Pons (tissue), 1 donor: ENCODE measurements around the gene FLOT1.

Experiments used
- DNase-seq: peaks from one replicate; pipeline ENCODE4 v3.0.0-alpha.2; 2016; ENCODE audit warnings: low spot score

The FLOT1 gene

DNA sequence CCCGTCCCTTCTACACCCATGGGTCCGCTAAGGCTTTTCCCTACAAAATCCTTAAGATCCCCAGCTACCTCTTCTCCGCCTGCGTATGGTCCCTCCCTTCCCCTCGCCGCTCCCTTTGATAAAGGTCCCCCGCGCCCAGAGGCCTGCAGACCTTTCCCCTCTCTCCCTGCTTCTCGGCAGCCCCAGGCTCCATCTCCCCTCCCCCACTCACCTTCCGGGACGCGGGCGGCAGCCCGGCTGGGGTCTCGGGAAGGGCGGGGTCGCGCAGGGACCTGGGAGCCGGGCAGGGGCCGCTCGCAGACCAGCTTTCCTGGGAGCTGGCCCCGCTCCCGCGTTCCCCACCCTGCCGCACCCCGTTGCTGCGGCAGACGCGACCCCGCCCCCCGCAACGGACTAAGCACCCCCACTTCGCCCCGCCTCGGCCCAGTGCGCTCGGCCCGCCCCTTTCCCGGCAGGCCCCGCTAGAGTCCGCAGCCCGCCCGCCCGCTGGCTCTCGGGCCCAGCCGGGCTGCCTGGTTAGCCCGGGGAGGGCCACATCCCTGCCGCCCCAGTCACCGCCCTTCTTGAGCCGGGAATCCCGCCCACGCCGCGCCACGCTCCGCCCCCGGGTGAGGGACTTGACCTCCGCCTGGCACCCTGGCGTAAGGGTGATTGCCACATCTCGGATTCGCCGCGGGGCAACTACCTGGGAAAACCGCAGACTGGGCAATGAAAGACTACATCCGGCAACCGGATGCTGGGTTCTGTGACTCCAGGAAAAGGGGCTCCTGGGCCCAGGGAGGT is at the start of gene FLOT1:
TSS of gene FLOT1 (minus strand) at position 372 of the 783 bp plus-strand sequence. CDS start 498 bp downstream, outside the sequence.
- DNase-seq = peak; percentile 91

DNA sequence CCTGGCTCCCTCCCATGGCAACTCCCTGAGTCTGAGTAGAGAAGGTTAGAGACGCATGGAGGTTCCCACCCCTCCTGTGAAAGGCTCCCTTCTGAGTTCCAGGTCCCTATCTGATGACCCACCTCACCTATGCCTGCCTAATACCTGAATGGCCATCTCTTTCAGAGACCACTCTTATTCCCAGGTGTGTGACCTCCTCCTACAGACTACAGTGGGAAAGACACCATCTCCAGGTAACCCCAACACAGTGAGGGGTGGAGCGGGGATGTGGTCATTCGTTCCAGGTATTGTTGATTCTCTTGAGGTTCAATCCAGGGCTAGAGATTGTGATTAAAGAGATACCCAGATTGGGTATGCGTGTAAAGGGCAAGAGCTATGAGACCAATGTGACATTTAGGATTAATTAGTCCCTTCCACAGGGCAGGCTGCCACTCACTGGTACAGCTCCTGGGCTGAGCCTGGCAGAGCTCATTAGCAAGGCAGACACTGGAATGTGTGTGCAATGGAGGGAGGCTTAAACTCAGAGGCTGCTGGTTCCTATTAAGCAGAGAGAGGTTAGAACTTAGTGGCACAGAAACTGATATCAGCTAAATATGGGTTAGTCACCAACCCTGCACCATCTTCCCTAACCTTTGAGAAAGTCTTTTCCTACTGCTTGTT is 48.4 kb upstream of the FLOT1 start:
- DNase-seq = no peak

- DNase-seq = no peak
These were observed 47.1 kb upstream of the FLOT1 start for GRCh38 chr6:30789606-30790005.

DNA sequence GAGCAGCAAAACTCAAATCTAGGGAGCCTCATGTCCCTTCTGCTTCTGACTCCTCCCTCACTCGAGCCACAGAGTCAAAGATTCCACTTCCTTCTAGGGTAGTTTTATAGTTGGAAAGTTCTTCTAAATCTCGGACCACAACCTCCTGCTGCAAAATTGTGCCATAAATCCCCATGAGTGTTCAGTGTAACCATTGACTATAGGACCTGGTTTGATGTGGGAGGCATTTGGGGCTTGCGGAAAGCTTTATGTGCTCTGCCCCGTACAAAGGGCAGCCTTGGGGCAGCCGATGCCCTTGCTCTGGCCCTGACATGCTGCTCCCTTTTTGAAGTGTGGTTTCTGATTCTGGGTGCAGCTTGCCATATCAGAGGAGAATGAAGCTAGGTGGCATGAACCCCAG is 45.5 kb upstream of the FLOT1 start:
- DNase-seq = peak; percentile 68

DNA sequence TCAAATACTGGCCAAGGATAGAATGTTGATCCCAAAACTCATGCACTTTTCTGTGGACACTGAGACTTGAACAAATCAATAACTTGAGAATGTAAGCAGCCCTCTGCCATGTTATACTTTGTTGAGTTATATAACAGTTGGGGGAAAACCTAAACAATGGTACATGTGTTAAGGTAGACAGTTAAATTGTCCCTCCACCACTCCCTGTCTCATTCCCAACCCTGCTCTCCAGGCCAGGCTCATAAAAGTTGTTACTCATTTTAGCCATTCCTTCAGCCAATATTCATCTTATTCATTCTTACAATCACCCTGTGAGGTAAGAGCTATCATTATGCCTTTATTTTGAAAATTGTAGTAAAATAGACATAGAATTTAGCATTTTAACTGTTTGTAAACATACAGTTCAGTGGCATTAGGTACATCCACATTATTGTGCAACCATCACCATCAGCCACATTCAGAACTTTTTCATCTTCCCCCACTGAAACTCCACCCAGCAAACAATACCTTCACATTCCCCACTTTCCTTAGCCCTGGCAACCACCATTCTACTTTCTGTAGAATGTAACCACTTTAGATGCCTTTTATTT is 40.0 kb upstream of the FLOT1 start:
- no peak for DNase-seq

- peak; percentile 96 for DNase-seq
These were observed 39.4 kb upstream of the FLOT1 start for GRCh38 chr6:30781743-30782424.

GRCh38 chr6:30781395-30781742 is 38.9 kb upstream of the FLOT1 start:
- no peak for DNase-seq

- DNase-seq = no peak
These were observed 38.1 kb upstream of the FLOT1 start for GRCh38 chr6:30780642-30780920.

DNA sequence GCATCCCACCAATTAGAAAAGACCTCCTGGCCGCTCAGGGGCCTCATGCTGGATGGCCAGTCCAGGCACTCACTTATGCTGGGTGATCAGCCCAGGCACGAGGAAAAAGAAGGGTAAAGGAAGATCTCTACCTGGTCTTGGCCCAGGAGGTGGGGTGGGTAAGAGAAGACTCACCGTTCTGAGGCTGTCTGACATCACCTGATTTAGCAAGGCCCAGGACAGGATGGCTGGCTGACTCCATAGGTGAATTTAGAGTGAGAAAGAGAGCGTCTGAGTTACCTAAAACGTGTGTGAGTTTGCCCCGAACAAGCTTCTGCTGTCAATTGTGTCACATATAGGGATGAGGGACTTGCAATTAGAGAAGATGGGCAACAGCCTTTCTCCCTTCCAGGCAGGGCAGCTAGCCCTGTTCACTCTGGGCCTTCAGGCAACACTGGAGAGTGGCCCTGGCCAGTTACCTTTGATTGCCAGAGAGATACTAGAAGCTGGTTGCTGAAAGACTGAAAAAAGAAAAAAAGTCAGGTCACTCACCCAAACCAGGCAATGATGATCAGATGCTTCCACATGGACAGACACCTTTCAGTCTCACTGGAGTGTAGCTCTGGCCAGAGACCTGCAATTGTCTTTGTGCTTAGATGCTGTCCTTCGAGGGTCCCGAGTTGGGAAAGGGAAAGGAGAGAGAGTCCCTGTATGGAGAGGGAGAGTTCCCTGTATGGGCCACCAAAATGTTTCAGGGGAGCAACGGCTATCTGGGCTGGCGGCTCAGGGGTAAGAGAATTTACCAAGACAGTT is 37.6 kb upstream of the FLOT1 start:
- DNase-seq = no peak

DNA sequence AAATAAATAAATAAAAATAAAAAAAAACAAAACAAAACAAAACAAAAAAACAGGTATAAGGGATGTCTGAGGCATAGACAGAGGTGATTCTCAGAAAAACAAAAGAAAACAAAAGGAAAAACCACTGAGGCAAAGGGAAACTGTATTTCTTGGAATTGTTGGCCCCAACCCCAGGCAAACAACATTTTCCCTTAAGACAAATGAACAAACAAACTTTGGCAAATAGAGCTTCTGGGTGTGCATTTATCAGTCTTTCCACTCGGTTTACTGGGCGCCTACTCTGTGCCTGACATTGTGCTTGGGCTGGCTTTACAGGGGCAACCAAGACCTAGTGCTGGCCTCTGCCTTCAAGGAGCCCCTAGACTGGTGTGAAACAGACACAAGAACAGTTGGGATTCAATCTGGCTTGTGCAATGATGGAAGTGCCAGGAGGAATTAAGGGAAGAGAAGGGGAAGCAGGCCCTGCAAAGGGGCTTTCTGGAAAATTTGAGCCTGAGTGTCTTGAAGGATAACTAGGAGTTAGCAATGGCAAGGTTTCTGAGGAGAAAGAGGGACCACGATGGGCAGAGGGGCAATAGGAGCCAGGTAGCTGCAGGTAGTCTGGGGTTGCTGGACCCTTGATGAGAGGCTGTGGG is 35.6 kb upstream of the FLOT1 start:
- no peak for DNase-seq

DNA sequence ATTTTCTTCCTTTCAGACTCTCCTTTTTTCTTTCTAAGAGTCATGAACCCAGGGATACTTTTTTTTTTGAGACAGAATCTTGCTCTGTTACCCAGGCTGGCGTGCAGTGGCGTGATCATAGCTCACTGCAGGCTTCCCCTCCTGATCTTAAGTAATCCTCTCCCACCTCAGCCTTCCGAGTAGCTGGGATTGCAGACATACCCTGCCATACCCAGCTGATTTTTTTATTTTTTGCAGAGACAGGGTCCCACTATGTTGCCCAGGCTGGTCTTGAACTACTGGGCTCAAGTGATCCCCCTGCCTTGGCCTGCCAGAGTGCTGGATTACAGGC is 34.6 kb upstream of the FLOT1 start:
- no peak for DNase-seq

GRCh38 chr6:30776390-30777154 is 34.1 kb upstream of the FLOT1 start:
- DNase-seq = no peak

DNA sequence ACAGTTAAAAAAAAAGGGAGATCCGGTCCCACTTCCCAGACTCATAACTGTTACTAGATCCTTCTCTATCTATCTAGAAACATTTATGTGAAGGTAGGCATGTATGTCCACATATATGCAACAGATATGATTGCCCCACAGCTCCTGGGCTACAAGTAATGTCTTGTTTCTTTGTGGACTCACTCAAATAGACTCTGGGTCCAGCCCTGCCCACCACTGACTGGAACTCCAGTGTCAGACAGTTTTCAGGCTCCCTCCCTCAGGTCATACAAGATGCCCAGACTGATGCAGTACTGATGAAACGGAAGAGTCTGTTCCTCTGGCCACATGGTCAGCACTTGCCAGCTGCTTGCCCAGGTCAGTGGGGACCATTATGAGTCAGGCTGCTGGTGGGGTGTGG is 32.6 kb upstream of the FLOT1 start:
- no peak for DNase-seq

GRCh38 chr6:30774701-30775100 is 32.2 kb upstream of the FLOT1 start:
- DNase-seq = no peak

DNA sequence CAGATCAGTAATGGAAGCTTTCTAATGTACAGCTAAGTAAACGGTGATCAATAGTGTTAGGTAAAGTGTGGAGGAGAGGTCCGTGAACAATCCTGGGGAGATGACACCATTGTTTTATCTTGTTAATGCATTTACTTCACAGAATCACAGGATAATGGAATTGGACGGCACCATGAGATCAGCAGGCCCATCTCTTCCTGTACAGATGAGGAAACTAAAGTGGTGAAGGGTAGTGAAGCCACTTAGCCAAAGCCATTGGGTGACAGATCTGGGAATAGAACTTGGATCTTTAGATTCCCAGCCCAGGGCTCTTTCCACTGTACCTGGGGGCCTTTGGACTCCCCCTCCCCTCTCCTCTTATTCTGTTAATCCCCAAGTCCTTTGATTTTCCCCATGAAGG is 28.1 kb upstream of the FLOT1 start:
- no peak for DNase-seq

GRCh38 chr6:30769853-30770524 is 27.5 kb upstream of the FLOT1 start:
- no peak for DNase-seq

DNA sequence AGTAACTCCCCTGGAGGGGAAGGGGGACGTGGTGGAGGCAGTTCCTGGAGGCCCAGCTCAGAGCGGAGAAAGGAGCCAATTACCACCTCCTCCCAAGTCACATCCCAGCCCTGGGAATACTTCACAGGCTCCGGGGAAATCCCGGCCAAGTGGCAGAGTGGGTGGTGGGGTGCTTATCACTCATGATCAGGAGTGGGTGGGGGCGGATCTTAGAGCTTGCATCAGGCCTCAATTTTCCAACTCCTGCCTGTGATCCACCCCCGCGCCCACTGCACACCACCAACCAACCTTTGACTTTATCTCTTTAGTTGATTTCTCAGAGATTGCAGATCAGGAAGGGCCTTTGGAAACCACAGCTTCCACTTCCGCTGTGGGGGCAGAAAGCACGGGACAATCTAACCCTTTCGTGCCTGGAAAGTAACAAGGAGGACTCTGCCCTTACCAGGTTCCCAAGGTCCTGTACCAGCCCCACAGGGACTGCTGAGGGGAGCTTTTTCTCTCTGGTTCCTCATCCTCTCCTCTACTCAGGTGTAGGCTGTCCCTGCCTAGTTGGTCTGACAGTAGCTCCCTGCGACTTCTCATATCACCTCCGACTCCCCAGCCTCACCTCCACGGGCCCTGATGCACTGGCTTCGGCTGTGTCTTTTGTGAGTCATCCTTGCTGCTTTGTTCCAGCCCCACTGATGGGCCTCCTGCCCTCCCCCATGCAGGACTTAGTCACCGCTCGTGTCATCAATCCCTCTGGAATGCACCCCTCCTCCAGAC is 26.8 kb upstream of the FLOT1 start:
- no peak for DNase-seq

DNA sequence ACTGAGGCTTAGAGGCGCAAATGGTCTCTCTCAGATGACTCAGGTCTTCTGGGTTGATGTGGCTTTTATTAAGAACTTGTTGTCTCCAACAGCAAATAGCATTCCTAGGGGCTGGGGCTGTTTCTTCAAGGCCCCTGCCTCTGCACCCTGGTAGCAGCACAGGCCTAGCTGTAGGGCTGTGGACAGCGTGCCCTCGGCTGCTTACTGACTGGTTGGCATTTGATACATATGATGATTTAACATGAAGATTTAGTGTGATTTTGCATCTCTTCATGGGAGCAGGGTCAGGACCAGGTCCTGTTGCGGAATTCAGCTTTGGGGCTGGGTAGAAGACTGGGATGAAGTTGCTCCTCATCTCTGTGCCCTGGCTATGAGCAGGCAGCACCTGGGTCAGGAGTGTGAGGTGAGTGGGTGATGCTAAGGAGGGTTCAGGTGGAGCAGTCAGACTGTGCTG is 26.2 kb upstream of the FLOT1 start:
- DNase-seq = no peak

DNA sequence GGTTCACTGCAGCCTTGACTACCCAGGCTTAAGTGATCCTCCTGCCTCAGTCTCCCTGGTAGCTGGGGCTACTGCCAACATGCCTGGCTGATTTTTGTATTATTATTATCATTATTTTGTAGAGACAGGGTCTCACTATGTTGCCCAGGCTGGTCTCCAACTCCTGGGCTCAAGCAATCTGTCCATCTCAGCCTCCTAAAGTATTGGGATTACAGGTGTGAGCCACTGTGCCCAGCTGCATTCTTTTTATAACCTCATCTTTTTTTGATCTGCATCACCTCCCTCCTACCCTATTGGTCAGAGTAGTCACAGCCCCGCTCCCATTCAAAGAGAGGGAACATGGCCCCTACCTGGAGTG is 25.4 kb upstream of the FLOT1 start:
- DNase-seq = no peak
